Subcutaneous abdominal adipose tissue (tissue), 5 donors: ENCODE data around the gene DNTT.

Source experiments
- H3K27ac ChIP-seq: one replicate; pipeline ENCODE4 v1.7.0; 2013; ENCODE audit warnings: low read depth, mild to moderate bottlenecking, inconsistent platforms, low read length, moderate library complexity
- H3K27me3 ChIP-seq, 5 donors: one replicate each; pipeline ENCODE4 v1.7.0; 2013; ENCODE audit warnings: low read length in 5 of 5, inconsistent platforms in 1 of 5; ENCODE audit not compliant: control insufficient read depth in 5 of 5, insufficient read depth in 4 of 5
- H3K36me3 ChIP-seq, 5 donors: one replicate each; pipeline ENCODE4 v1.7.0; 2013; ENCODE audit warnings: low read length in 5 of 5; ENCODE audit not compliant: control insufficient read depth in 5 of 5, insufficient read depth in 5 of 5
- H3K4me1 ChIP-seq, 5 donors: one replicate each; pipeline ENCODE4 v1.7.0; 2013; ENCODE audit warnings: low read length in 5 of 5, mild to moderate bottlenecking in 3 of 5, moderate library complexity in 1 of 5; ENCODE audit not compliant: control insufficient read depth in 5 of 5, insufficient read depth in 5 of 5
- H3K4me3 ChIP-seq, 5 donors: one replicate each; pipeline ENCODE4 v1.7.0; 2013; ENCODE audit warnings: low read length in 5 of 5, low read depth in 1 of 5
- H3K9ac ChIP-seq, 5 donors: one replicate each; pipeline ENCODE4 v1.7.0; 2013; ENCODE audit warnings: low read length in 5 of 5, mild to moderate bottlenecking in 4 of 5, moderate library complexity in 3 of 5
- H3K9me3 ChIP-seq, 5 donors: one replicate each; pipeline ENCODE4 v1.7.0; 2013; ENCODE audit warnings: low read length in 5 of 5; ENCODE audit not compliant: control insufficient read depth in 5 of 5
- donor health status: healthy.
- donor health status: healthy.
- donor health status: healthy.
- donor health status: healthy.
- donor health status: healthy.

Gene DNTT

GRCh38 chr10:96275685-96276418, 28.4 kb upstream of the DNTT start:
- no peak overlapping the region for H3K9ac ChIP-seq
- no peak overlapping the region for H3K27ac ChIP-seq
- H3K4me1 ChIP-seq = peaks cover 0 to 39% (median 27%) of the 10 kb centered on the region in 5 donors
- H3K36me3 ChIP-seq = no peaks in the 10 kb centered on the region
- H3K9me3 ChIP-seq = no peaks in the 10 kb centered on the region
- H3K4me3 ChIP-seq = no peak overlapping the region
- H3K27me3 ChIP-seq = no peaks in the 10 kb centered on the region

DNA sequence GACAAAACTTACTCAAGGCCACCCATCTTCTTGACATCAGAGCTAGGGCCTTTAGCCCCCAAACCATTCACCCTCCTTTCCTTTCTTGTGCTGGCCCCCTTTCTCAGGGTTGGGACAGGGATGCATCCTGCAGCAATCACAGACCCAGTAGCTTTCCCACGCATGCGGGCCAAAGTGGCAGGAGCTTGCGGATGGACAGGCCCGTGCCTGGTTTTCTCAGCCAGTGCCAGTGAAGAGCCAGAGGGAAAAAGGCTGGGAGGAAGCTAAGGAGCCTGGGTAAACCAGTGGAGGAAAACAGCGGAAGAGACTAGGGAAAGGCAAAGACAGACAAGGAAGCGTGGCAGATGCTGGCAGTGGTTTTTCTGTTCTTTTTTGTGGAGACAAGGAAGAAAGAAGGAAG, 27.8 kb upstream of the DNTT start:
- Histone ChIP-seq H3K4me3 (no peak overlapping the region), H3K9me3 (no peaks in the 10 kb centered on the region), H3K4me1 (peaks cover 0 to 34% (median 22%) of the 10 kb centered on the region in 5 donors), H3K27me3 (no peaks in the 10 kb centered on the region), H3K27ac (no peak overlapping the region), H3K36me3 (no peaks in the 10 kb centered on the region), H3K9ac (no peak overlapping the region)

GRCh38 chr10:96276831-96277230, 27.4 kb upstream of the DNTT start:
- H3K9ac ChIP-seq = no peak overlapping the region
- no peak overlapping the region for H3K27ac ChIP-seq
- no peak overlapping the region for H3K4me3 ChIP-seq
- H3K27me3 ChIP-seq = no peaks in the 10 kb centered on the region
- H3K36me3 ChIP-seq = no peaks in the 10 kb centered on the region
- H3K4me1 ChIP-seq = peaks cover 0 to 31% (median 18%) of the 10 kb centered on the region in 5 donors
- no peaks in the 10 kb centered on the region for H3K9me3 ChIP-seq

DNA sequence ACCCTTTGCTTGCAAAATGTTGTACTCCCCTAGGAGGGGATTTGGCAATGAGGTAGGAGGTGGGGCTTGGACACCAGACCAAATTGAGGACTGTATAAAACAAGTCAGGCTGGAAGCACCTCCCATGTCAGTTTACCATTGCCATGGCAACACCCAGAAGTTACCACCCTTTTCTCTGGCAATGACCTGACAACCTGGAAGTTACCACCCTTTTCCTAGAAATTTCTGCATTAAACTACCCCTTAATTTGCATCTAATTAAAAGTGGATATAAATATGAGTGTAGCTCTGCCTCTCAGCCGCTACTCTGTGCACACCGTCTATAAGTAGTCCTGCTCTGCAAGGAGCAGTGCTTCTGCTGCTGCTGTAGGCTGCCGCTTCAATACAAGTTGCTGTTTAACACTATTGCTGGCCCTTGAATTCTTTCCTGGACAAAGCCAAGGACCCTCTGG, 25.0 kb upstream of the DNTT start:
- no peak overlapping the region for H3K4me3 ChIP-seq
- no peaks in the 10 kb centered on the region for H3K27me3 ChIP-seq
- H3K9ac ChIP-seq = no peak overlapping the region
- no peaks in the 10 kb centered on the region for H3K36me3 ChIP-seq
- H3K27ac ChIP-seq = no peak overlapping the region
- H3K9me3 ChIP-seq = no peaks in the 10 kb centered on the region
- peaks cover 0 to 15% (median 5%) of the 10 kb centered on the region in 5 donors for H3K4me1 ChIP-seq

GRCh38 chr10:96280859-96281258, 23.4 kb upstream of the DNTT start:
- no peaks in the 10 kb centered on the region for H3K27me3 ChIP-seq
- no peak overlapping the region for H3K27ac ChIP-seq
- H3K9me3 ChIP-seq = no peaks in the 10 kb centered on the region
- no peaks in the 10 kb centered on the region for H3K36me3 ChIP-seq
- H3K9ac ChIP-seq = no peak overlapping the region
- no peak overlapping the region for H3K4me3 ChIP-seq
- H3K4me1 ChIP-seq = peaks cover 0 to 11% (median 2%) of the 10 kb centered on the region in 5 donors

- no peak overlapping the region for H3K4me3 ChIP-seq
- no peak overlapping the region for H3K9ac ChIP-seq
- no peak overlapping the region for H3K27ac ChIP-seq
- no peaks in the 10 kb centered on the region for H3K9me3 ChIP-seq
- peaks cover 0 to 4% (median 0%) of the 10 kb centered on the region in 5 donors for H3K4me1 ChIP-seq
- H3K27me3 ChIP-seq = no peaks in the 10 kb centered on the region
- no peaks in the 10 kb centered on the region for H3K36me3 ChIP-seq
These were observed 22.7 kb upstream of the DNTT start for GRCh38 chr10:96281444-96282029.

DNA sequence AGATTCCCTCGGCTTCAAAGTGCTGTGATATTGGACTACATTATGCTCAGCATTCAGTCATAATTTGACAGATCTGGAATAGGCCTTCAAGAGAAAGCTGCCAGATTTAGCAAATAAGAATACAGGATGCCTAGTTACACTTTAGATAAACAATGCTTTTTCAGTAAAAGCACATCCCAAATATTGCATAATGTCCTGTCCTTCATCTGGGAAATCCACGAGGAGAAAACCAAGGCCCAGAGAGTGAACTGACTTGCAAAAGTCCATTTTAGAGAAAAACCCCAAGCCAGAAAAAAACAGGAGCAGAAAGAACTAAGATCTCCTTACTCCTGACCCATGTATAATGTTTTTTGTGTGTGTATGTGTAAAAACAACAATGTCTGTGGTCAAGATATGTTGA, 20.9 kb upstream of the DNTT start:
- H3K27me3 ChIP-seq = no peaks in the 10 kb centered on the region
- H3K9me3 ChIP-seq = no peaks in the 10 kb centered on the region

DNA sequence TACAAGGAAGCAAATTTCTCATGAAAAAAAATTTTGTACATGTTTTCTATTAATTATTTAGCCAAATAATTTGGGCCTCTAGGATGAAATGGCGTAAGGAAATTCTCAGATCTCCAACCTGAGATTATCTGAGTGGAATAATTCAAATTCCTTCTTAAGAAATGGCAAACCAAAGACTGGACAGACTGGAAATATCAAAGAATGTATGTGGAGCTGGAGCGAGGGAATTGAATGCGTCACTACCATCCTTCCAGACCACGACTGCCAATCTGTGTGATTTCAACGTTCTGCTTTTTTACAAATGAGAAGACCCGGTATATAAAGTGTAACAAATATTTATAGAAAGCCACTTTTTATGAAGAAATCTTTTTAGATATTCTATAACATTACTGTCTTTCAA, 20.5 kb upstream of the DNTT start:
- H3K27ac ChIP-seq = no peak overlapping the region
- H3K4me3 ChIP-seq = no peak overlapping the region
- no peaks in the 10 kb centered on the region for H3K9me3 ChIP-seq
- H3K36me3 ChIP-seq = no peaks in the 10 kb centered on the region
- H3K9ac ChIP-seq = no peak overlapping the region
- H3K27me3 ChIP-seq = no peaks in the 10 kb centered on the region
- H3K4me1 ChIP-seq = peaks cover 0 to 6% (median 3%) of the 10 kb centered on the region in 5 donors

More for the DNA sequence above, 20.9 kb upstream of the DNTT start:
- no peaks in the 10 kb centered on the region for H3K36me3 ChIP-seq
- no peak overlapping the region for H3K9ac ChIP-seq
- peaks cover 0 to 6% (median 3%) of the 10 kb centered on the region in 5 donors for H3K4me1 ChIP-seq
- no peak overlapping the region for H3K4me3 ChIP-seq
- H3K27ac ChIP-seq = no peak overlapping the region

- Histone ChIP-seq H3K4me1 (peaks cover 0 to 6% (median 3%) of the 10 kb centered on the region in 5 donors), H3K9me3 (no peaks in the 10 kb centered on the region), H3K4me3 (no peak overlapping the region), H3K36me3 (no peaks in the 10 kb centered on the region), H3K9ac (no peak overlapping the region), H3K27ac (no peak overlapping the region), H3K27me3 (no peaks in the 10 kb centered on the region)
These were observed 18.9 kb upstream of the DNTT start for GRCh38 chr10:96285331-96285752.

GRCh38 chr10:96287392-96288105, 16.7 kb upstream of the DNTT start:
- peaks cover 0 to 6% (median 3%) of the 10 kb centered on the region in 5 donors for H3K4me1 ChIP-seq
- H3K4me3 ChIP-seq = no peak overlapping the region
- H3K9ac ChIP-seq = peak overlapping the region in 1 of 5 donors; percentile 3
- H3K9me3 ChIP-seq = no peaks in the 10 kb centered on the region
- H3K27me3 ChIP-seq = no peaks in the 10 kb centered on the region
- no peak overlapping the region for H3K27ac ChIP-seq
- H3K36me3 ChIP-seq = no peaks in the 10 kb centered on the region
